PFSK-1 (cell line): ENCODE data around the gene NUDT1.

ENCODE experiments used
- FOXP2 ChIP-seq: optimal IDR thresholded peaks from 2 replicates; pipeline ENCODE3; 2011; ENCODE audit warnings: borderline replicate concordance, control low read depth, inconsistent platforms; ENCODE audit not compliant: insufficient read depth; ENCODE audit errors: extremely low read length, extremely low read depth
- POLR2AphosphoS5 ChIP-seq: IDR thresholded peaks from 2 replicates; pipeline ENCODE4 v1.6.1; 2012; ENCODE audit warnings: low read depth, mild to moderate bottlenecking, control low read depth, low read length, moderate library complexity
- REST ChIP-seq, 2 experiments: IDR thresholded peaks; 2 replicates each; pipeline versions ENCODE4 v1.6.1 to v1.8.0; 2011 to 2012; ENCODE audit warnings: low read depth in 2 of 2, low read length in 2 of 2, control low read depth in 1 of 2, inconsistent platforms in 1 of 2, mild to moderate bottlenecking in 1 of 2, moderate library complexity in 1 of 2; ENCODE audit not compliant: insufficient read depth in 1 of 2
- SIN3A ChIP-seq: IDR thresholded peaks from 2 replicates; pipeline ENCODE4 v1.6.1; 2012; ENCODE audit warnings: mild to moderate bottlenecking, low read length, moderate library complexity, borderline replicate concordance; ENCODE audit not compliant: insufficient read depth
- TAF1 ChIP-seq: IDR thresholded peaks from 2 replicates; pipeline ENCODE4 v1.6.1; 2012; ENCODE audit warnings: low read length, control low read depth, borderline replicate concordance; ENCODE audit not compliant: insufficient read depth

- TF ChIP-seq FOXP2 (no peak), POLR2AphosphoS5 (no peak), TAF1 (no peak), REST (IDR thresholded peaks at IDR 0.05; ENCODE audit: insufficient read depth in 1 of 2, low read depth in 2 of 2, low read length in 2 of 2) (no peak), SIN3A (no peak)
Measured at GRCh38 chr7:2261611-2262010, 19.6 kb downstream of the NUDT1 start.
